ENCODE data around the gene SLC4A2.

Gene SLC4A2

GRCh38 chr7:151085691-151086620 is 26.6 kb downstream of the SLC4A2 start, which contains the start of gene AGAP3 (continued):
- no peak for TF ChIP-seq ZNF24 (tag by site-specific recombination; IDR thresholded peaks at IDR 0.05)
- no peak for TF ChIP-seq PRDM1 (tag by site-specific recombination; IDR thresholded peaks at IDR 0.05)
- TF ChIP-seq KLF1 (tag by site-specific recombination; IDR thresholded peaks at IDR 0.05), result peak; percentile 75
- TF ChIP-seq BCL11A (tag by site-specific recombination; IDR thresholded peaks at IDR 0.05; ENCODE audit: low read depth), result peak; percentile 74; the same call in 1 of the 2 replicates
- TF ChIP-seq ATF2 (tag by site-specific recombination; IDR thresholded peaks at IDR 0.05; ENCODE audit: low read depth), result no peak
- TF ChIP-seq ZNF521 (tag by site-specific recombination; IDR thresholded peaks at IDR 0.05), result no peak
- no peak for TF ChIP-seq SETDB1 (IDR thresholded peaks at IDR 0.05; ENCODE audit: insufficient read length, low read length)
- peak; percentile 81 for TF ChIP-seq SP3 (tag by site-specific recombination; IDR thresholded peaks at IDR 0.05)
- TF ChIP-seq GFI1B (tag by site-specific recombination; IDR thresholded peaks at IDR 0.05), result no peak
- TF ChIP-seq ZFP41 (tag by site-specific recombination; IDR thresholded peaks at IDR 0.05; ENCODE audit: borderline replicate concordance), result no peak
- TF ChIP-seq ZFP3 (tag by site-specific recombination; IDR thresholded peaks at IDR 0.05; ENCODE audit: low read depth), result no peak
- peak; percentile 96 for TF ChIP-seq GLIS2 (tag by site-specific recombination; IDR thresholded peaks at IDR 0.05)
- TF ChIP-seq ZNF280C (tag by site-specific recombination; IDR thresholded peaks at IDR 0.05), result no peak
- TF ChIP-seq ZNF518A (tag by site-specific recombination; conservative IDR thresholded peaks at IDR 0.05; ENCODE audit: low read depth), result no peak
- TF ChIP-seq ZNF529 (tag by site-specific recombination; IDR thresholded peaks at IDR 0.05; ENCODE audit: insufficient replicate concordance), result no peak
- no peak for TF ChIP-seq BCL6B (tag by site-specific recombination; IDR thresholded peaks at IDR 0.05)
- TF ChIP-seq WT1 (tag by site-specific recombination; IDR thresholded peaks at IDR 0.05), result 0 out of 2 replicates have a peak, but pooled peaks have one; percentile 12
- no peak for TF ChIP-seq YY1 (tag by site-specific recombination; IDR thresholded peaks at IDR 0.05)
- TF ChIP-seq HOXC10 (CRISPR knock-in tag; IDR thresholded peaks at IDR 0.05), result no peak
- no peak for TF ChIP-seq ZNF133 (tag by site-specific recombination; IDR thresholded peaks at IDR 0.05)
- no peak for TF ChIP-seq ZNF776 (tag by site-specific recombination; IDR thresholded peaks at IDR 0.05; ENCODE audit: borderline replicate concordance)
- no peak; the same call in 1 of the 2 replicates for TF ChIP-seq ZNF561 (tag by site-specific recombination; IDR thresholded peaks at IDR 0.05; ENCODE audit: borderline replicate concordance)
- no peak for TF ChIP-seq ZSCAN4 (tag by site-specific recombination; IDR thresholded peaks at IDR 0.05)
- TF ChIP-seq ZNF623 (tag by site-specific recombination; IDR thresholded peaks at IDR 0.05), result no peak
- no peak for TF ChIP-seq ZSCAN18 (tag by site-specific recombination; IDR thresholded peaks at IDR 0.05)
- peak; percentile 78; the same call in 1 of the 2 replicates for TF ChIP-seq KLF8 (tag by site-specific recombination; IDR thresholded peaks at IDR 0.05)
- TF ChIP-seq ZNF37A (tag by site-specific recombination; IDR thresholded peaks at IDR 0.05), result no peak
